DND-41 (cell line): Measurements from ENCODE around the gene RBPJL.

Source experiments
- ATAC-seq: fragments of 200-7000 bp; cut with Tn5 transposase; 3 replicates; pipeline ENCODE4 v1.9.1; 2021; ENCODE audit warnings: low read depth; ENCODE audit not compliant: insufficient read depth
- DNase-seq: peaks from one replicate; pipeline ENCODE4 v3.0.0-alpha.2; 2020
- H2AFZ ChIP-seq: 2 replicates; pipeline ENCODE4 v1.6.0; 2012; ENCODE audit warnings: low read depth, low read length
- H3K27ac ChIP-seq: 2 replicates; pipeline ENCODE4 v1.5.1; 2012; ENCODE audit warnings: low read length, inconsistent platforms
- H3K27me3 ChIP-seq: fragments of 200-600 bp; sonication (generic); 2 replicates; pipeline ENCODE4 v1.6.0; 2012; ENCODE audit warnings: low read length, mild to moderate bottlenecking, inconsistent platforms; ENCODE audit not compliant: insufficient read depth, poor library complexity
- H3K36me3 ChIP-seq: 2 replicates; pipeline ENCODE4 v1.5.1; 2012; ENCODE audit warnings: low read length, inconsistent platforms; ENCODE audit not compliant: insufficient read depth
- H3K4me1 ChIP-seq: 2 replicates; pipeline ENCODE4 v1.5.1; 2012; ENCODE audit warnings: mild to moderate bottlenecking, low read length; ENCODE audit not compliant: insufficient read depth
- H3K4me2 ChIP-seq: 2 replicates; pipeline ENCODE4 v1.6.0; 2012; ENCODE audit warnings: mild to moderate bottlenecking, moderate library complexity, low read length, inconsistent platforms; ENCODE audit not compliant: insufficient read depth
- H3K4me3 ChIP-seq, 2 experiments: fragments of 200-600 bp in 1 of 2; shearing (Covaris generic) in 1 of 2; 2 replicates each; pipeline ENCODE4 v1.5.1; 2012 to 2016; ENCODE audit warnings: inconsistent platforms in 2 of 2, low read length in 2 of 2, mild to moderate bottlenecking in 2 of 2, low read depth in 1 of 2, moderate library complexity in 1 of 2
- H3K79me2 ChIP-seq: 2 replicates; pipeline ENCODE4 v1.6.0; 2012; ENCODE audit warnings: low read length, inconsistent platforms; ENCODE audit not compliant: insufficient read depth
- H3K9ac ChIP-seq: 2 replicates; pipeline ENCODE4 v1.6.0; 2012; ENCODE audit warnings: low read depth, mild to moderate bottlenecking, inconsistent platforms, low read length, moderate library complexity
- H3K9me3 ChIP-seq: 2 replicates; pipeline ENCODE4 v1.5.1; 2012; ENCODE audit warnings: low read length, moderate library complexity, mild to moderate bottlenecking, inconsistent platforms; ENCODE audit not compliant: insufficient read depth, severe bottlenecking
- H4K20me1 ChIP-seq: 2 replicates; pipeline ENCODE4 v1.6.0; 2012; ENCODE audit warnings: low read length; ENCODE audit not compliant: insufficient read depth
- EZH2 ChIP-seq: IDR thresholded peaks from 3 replicates; pipeline ENCODE4 v1.6.1; 2012; ENCODE audit warnings: borderline replicate concordance, low read depth, mild to moderate bottlenecking, moderate library complexity, low read length, inconsistent platforms; ENCODE audit not compliant: severe bottlenecking
- TF ChIP-seq, protein P1 (sequence below): IDR thresholded peaks from 2 replicates; pipeline ENCODE4 v1.5.1; 2012; ENCODE audit warnings: borderline replicate concordance, low read length, moderate library complexity, mild to moderate bottlenecking; ENCODE audit not compliant: poor library complexity, severe bottlenecking; ENCODE audit errors: extremely low read depth

RBPJL gene

DNA sequence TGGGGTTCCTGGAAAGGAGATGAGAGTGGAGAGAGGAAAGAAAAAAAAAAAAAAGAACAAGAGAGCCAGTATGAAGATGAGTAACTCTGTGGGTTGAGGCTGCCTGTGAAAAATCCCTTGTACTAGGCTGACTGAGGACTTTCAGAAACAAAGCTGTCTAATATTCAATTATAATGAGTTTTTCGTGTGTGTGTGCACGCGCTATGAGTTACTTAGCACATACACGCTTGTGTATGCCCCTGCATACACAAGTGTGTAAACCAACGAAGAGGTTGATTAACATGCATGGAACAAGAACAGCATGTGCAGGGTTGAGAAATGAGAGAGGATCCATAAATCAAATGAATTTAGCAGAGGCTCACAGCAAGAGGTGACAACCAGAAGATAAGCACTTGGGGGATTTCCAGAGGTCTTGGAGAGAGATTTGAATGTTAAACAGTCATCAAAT lies 4.8 kb upstream of the RBPJL start:
- TF ChIP-seq EZH2, result no peak
- TF ChIP-seq, protein P1, sequence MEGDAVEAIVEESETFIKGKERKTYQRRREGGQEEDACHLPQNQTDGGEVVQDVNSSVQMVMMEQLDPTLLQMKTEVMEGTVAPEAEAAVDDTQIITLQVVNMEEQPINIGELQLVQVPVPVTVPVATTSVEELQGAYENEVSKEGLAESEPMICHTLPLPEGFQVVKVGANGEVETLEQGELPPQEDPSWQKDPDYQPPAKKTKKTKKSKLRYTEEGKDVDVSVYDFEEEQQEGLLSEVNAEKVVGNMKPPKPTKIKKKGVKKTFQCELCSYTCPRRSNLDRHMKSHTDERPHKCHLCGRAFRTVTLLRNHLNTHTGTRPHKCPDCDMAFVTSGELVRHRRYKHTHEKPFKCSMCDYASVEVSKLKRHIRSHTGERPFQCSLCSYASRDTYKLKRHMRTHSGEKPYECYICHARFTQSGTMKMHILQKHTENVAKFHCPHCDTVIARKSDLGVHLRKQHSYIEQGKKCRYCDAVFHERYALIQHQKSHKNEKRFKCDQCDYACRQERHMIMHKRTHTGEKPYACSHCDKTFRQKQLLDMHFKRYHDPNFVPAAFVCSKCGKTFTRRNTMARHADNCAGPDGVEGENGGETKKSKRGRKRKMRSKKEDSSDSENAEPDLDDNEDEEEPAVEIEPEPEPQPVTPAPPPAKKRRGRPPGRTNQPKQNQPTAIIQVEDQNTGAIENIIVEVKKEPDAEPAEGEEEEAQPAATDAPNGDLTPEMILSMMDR, result no peak
- DNase-seq, result no peak
- no peaks in the 10 kb centered on the region for H3K4me1 ChIP-seq
- no peak overlapping the region for H3K27ac ChIP-seq
- H2AFZ ChIP-seq, result no peak overlapping the region
- H4K20me1 ChIP-seq, result no peaks in the 10 kb centered on the region
- no peaks in the 10 kb centered on the region for H3K36me3 ChIP-seq
- H3K4me2 ChIP-seq, result no peak overlapping the region
- no peak overlapping the region for H3K9ac ChIP-seq
- no peak for ATAC-seq
- H3K4me3 ChIP-seq, result no peak overlapping the region
- H3K27me3 ChIP-seq, result no peaks in the 10 kb centered on the region
- no peaks in the 10 kb centered on the region for H3K79me2 ChIP-seq
- no peaks in the 10 kb centered on the region for H3K9me3 ChIP-seq

DNA sequence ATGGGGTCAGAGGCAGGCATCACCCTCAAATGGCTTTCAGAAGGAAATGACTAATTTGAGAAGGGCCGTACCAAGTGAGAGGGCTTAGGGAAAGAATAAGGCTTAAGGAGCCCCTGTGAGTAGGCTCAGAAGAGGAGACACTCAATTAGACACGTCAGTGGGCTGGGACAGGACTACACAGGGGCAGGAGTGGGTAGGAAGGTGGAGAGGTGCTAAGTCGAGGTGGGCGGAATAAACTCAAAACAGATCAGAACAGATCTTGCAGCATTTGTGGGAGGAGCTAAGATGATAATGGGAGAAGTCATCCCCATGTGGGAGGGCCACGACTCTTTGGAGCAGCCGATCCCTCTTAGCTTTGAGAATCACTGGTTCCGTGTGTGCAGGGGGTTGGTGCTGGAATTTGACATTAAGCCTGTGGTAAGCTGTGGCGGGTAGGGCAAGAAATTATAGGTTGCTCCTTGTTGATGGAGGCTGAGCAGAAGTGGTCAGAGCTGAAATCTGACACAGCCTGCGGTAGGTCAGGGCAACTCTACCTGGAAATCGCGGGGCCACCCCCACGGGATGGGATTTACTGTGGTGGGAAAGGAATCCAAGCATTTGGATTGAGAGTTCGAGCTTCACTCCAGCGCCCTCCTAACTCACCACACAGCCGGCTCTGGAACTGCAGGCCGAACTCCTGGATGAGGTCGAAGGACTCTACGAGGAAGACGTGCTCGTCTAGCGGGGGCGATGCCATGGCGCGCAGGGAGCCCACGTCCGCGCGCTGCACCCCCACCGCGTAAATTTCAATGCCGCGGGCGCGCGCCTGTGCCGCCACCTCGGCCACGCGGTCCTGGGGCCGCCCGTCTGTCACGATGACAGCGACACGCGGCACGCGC lies 2.8 kb upstream of the RBPJL start:
- H3K4me3 ChIP-seq, result no peak overlapping the region
- H4K20me1 ChIP-seq, result no peaks in the 10 kb centered on the region
- H3K4me1 ChIP-seq, result no peaks in the 10 kb centered on the region
- no peak for ATAC-seq
- no peak overlapping the region for H2AFZ ChIP-seq
- DNase-seq, result no peak
- H3K27ac ChIP-seq, result no peak overlapping the region
- no peak overlapping the region for H3K4me2 ChIP-seq
- no peaks in the 10 kb centered on the region for H3K79me2 ChIP-seq
- TF ChIP-seq, protein P1, result no peak
- no peak for TF ChIP-seq EZH2
- H3K36me3 ChIP-seq, result no peaks in the 10 kb centered on the region
- H3K9ac ChIP-seq, result no peak overlapping the region
- no peaks in the 10 kb centered on the region for H3K27me3 ChIP-seq
- H3K9me3 ChIP-seq, result no peaks in the 10 kb centered on the region

DNA sequence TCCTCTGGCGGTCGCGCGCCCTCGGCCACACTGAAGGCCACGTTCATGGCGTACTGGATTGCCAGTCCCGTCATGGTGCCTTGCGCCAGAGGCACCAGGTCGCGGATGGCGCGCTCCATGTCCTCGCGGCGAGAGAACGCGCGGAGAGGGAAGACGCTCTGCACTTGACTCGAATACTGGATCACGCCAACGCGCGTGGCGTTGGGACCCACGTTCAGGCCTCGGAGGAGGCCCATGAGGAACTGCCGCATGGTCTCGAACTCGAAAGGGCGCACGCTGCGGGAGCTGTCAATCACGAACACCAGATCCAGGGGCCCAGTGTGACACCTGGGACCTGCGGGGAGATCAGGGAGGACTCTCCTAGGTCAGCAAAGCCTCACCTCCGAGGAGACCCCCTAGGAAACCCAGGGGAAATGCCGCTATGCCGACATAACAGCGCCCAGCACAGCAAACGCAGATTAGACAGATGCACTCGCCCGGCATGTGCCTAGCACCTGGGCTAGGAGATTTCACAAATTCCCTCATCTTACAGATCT lies 2.1 kb upstream of the RBPJL start:
- ATAC-seq (no peak), DNase-seq (no peak)
- H3K79me2 ChIP-seq, result no peaks in the 10 kb centered on the region
- H3K27ac ChIP-seq, result no peak overlapping the region
- no peak overlapping the region for H3K4me3 ChIP-seq
- H3K27me3 ChIP-seq, result no peaks in the 10 kb centered on the region
- no peaks in the 10 kb centered on the region for H3K36me3 ChIP-seq
- H3K9ac ChIP-seq, result no peak overlapping the region
- no peak overlapping the region for H3K4me2 ChIP-seq
- no peaks in the 10 kb centered on the region for H4K20me1 ChIP-seq
- no peaks in the 10 kb centered on the region for H3K9me3 ChIP-seq
- no peak overlapping the region for H2AFZ ChIP-seq
- TF ChIP-seq EZH2, result no peak
- TF ChIP-seq, protein P1, result no peak
- H3K4me1 ChIP-seq, result no peaks in the 10 kb centered on the region
